Measurements from ENCODE around the gene UTP14C. TPM values are rescaled to one million over a fixed set of nuclear protein-coding genes. Genes with fewer than 3 reads are reported as not detected.

Gene UTP14C
- polyA plus RNA-seq, 3 donors: 29.2 to 34.9 (median 30.5) TPM

GRCh38 chr13:51998723-51999509, 25.6 kb upstream of the UTP14C start:
- no peak for DNase-seq

GRCh38 chr13:51999510-51999911, 25.0 kb upstream of the UTP14C start:
- DNase-seq: no peak

GRCh38 chr13:51999921-52000320, 24.6 kb upstream of the UTP14C start:
- DNase-seq: no peak

GRCh38 chr13:52001120-52001731, 23.3 kb upstream of the UTP14C start:
- DNase-seq: no peak

GRCh38 chr13:52002361-52002760, 22.1 kb upstream of the UTP14C start:
- no peak for DNase-seq

- no peak for DNase-seq
Observed at GRCh38 chr13:52003541-52003940, 20.9 kb upstream of the UTP14C start.

- DNase-seq: no peak
Observed at GRCh38 chr13:52004511-52005170, 19.9 kb upstream of the UTP14C start.

- DNase-seq: no peak
Observed at GRCh38 chr13:52005841-52006522, 18.5 kb upstream of the UTP14C start.

- no peak for DNase-seq
Observed at GRCh38 chr13:52006523-52007245, 17.8 kb upstream of the UTP14C start.

- DNase-seq: no peak
Observed at GRCh38 chr13:52009946-52010345, 14.5 kb upstream of the UTP14C start.

GRCh38 chr13:52010890-52011631, 13.4 kb upstream of the UTP14C start, which contains the start of gene ATP7B:
ATP7B (minus strand) TSS chr13:52011450; CDS start chr13:52011337, 113 bp downstream.
- DNase-seq: no peak

GRCh38 chr13:52011632-52012511, 12.6 kb upstream of the UTP14C start, which contains the start of gene ALG11:
ALG11 (plus strand) TSS chr13:52012398; CDS start chr13:52012419, 21 bp downstream.
- DNase-seq: peak; percentile 98

GRCh38 chr13:52012512-52012836, 12.0 kb upstream of the UTP14C start:
- no peak for DNase-seq

GRCh38 chr13:52016296-52016695, 8.2 kb upstream of the UTP14C start:
- no peak for DNase-seq

GRCh38 chr13:52020191-52020590, 4.3 kb upstream of the UTP14C start:
- no peak for DNase-seq

- DNase-seq: no peak
Observed at GRCh38 chr13:52022356-52022755, 2.1 kb upstream of the UTP14C start.

GRCh38 chr13:52025475-52026245, 1.2 kb downstream of the UTP14C start:
- DNase-seq: no peak

- no peak for DNase-seq
Observed at GRCh38 chr13:52026246-52026626, 1.7 kb downstream of the UTP14C start.

GRCh38 chr13:52027832-52028231, 3.3 kb downstream of the UTP14C start:
- DNase-seq: no peak
